GM12878 (cell line): ENCODE data around the gene CARS2. TPM values are rescaled to one million over a fixed set of nuclear protein-coding genes. Genes with fewer than 3 reads are reported as not detected.

Experiments used
- ATAC-seq: fragments of 200-7000 bp; cut with Tn5 transposase; 3 replicates; pipeline ENCODE4 v1.9.1; 2020; ENCODE audit warnings: mild to moderate bottlenecking, moderate library complexity
- BruUV-seq: library from RNA; stranded (reverse); fragments of 400-500 nt; replicated peaks from 2 replicates; lab custom pipeline; 2021; lab: Mats Ljungman, UMichigan
- CTCF ChIA-PET: fragments of 300-600 bp; sonication (Branson Sonifier 250); formaldehyde crosslinking; extraction: SDS; loops from one replicate; lab custom pipeline; 2021; ENCODE audit warnings: inconsistent platforms; lab: Yijun Ruan, JAX
- POLR2A ChIA-PET: fragments of 350-600 bp; formaldehyde crosslinking; extraction: SDS; loops from one replicate; lab custom pipeline; 2021; ENCODE audit warnings: inconsistent platforms; lab: Charles Lee
- RAD21 ChIA-PET: fragments of 300-600 bp; sonication (Branson Sonifier 250); formaldehyde crosslinking; loops from one replicate; lab custom pipeline; 2023; ENCODE audit warnings: antibody characterized with exemption; ENCODE audit not compliant: unreplicated experiment; lab: Charles Lee
- SMC1A ChIA-PET: fragments of 300-600 bp; sonication (Branson Sonifier 250); formaldehyde crosslinking; loops from one replicate; lab custom pipeline; 2023; ENCODE audit not compliant: unreplicated experiment, uncharacterized antibody; lab: Charles Lee
- DNase-seq: peaks from one replicate; pipeline ENCODE4 v3.0.0-alpha.2; 2011; ENCODE audit warnings: low read depth, low spot score
- FAIRE-seq: peaks from 3 replicates; lab custom pipeline; 2011; peaks lifted over from hg19 to GRCh38; lab: Jason Lieb, UNC
- H2AFZ ChIP-seq: 2 replicates; pipeline ENCODE4 v1.6.0; 2011; ENCODE audit warnings: low read depth, low read length, control low read depth; ENCODE audit not compliant: control insufficient read depth
- H3K27ac ChIP-seq: 2 replicates; pipeline ENCODE4 v1.5.1; 2011; ENCODE audit warnings: control low read depth; ENCODE audit not compliant: control insufficient read depth, insufficient read depth
- H3K27me3 ChIP-seq, 2 experiments: replicated peaks in 1 of 2; 2 replicates each; pipeline versions ENCODE4 v1.6.0 to v1.6.1; 2011; ENCODE audit warnings: low read length in 1 of 2; ENCODE audit not compliant: control insufficient read depth in 2 of 2, insufficient read depth in 2 of 2
- H3K36me3 ChIP-seq, 2 experiments: 2 replicates each; pipeline ENCODE4 v1.5.1; 2011; ENCODE audit warnings: low read length in 1 of 2; ENCODE audit not compliant: control insufficient read depth in 2 of 2, insufficient read depth in 2 of 2
- H3K4me1 ChIP-seq: 2 replicates; pipeline ENCODE4 v1.6.1; 2011; ENCODE audit warnings: mild to moderate bottlenecking, low read length, moderate library complexity, mixed read lengths; ENCODE audit not compliant: control insufficient read depth, insufficient read depth
- H3K4me2 ChIP-seq: 2 replicates; pipeline ENCODE4 v1.6.0; 2011; ENCODE audit warnings: control low read depth; ENCODE audit not compliant: control insufficient read depth, insufficient read depth
- H3K4me3 ChIP-seq: fragments of 200-600 bp; sonication (generic); 2 replicates; pipeline ENCODE4 v1.5.1; 2016
- H3K79me2 ChIP-seq: 2 replicates; pipeline ENCODE4 v1.6.0; 2011; ENCODE audit warnings: low read length; ENCODE audit not compliant: control insufficient read depth, insufficient read depth
- H3K9ac ChIP-seq: 2 replicates; pipeline ENCODE4 v1.8.0; 2011; ENCODE audit warnings: low read length, control low read depth, mixed read lengths; ENCODE audit not compliant: control insufficient read depth, insufficient read depth
- H3K9me3 ChIP-seq: replicated peaks from 3 replicates; pipeline ENCODE4 v1.5.1; 2011; ENCODE audit warnings: mild to moderate bottlenecking, low read length; ENCODE audit not compliant: control insufficient read depth, insufficient read depth
- H4K20me1 ChIP-seq: 2 replicates; pipeline ENCODE4 v1.6.0; 2011; ENCODE audit not compliant: control insufficient read depth, insufficient read depth
- CEBPB ChIP-seq, 2 experiments: fragments of 150-350 bp in 1 of 2; IDR thresholded peaks; 2 replicates each; pipeline ENCODE4 v1.6.1; 2012 to 2014; ENCODE audit warnings: low read depth in 2 of 2, low read length in 2 of 2, borderline replicate concordance in 1 of 2, inconsistent platforms in 1 of 2
- EZH2 ChIP-seq: IDR thresholded peaks from 2 replicates; pipeline ENCODE4 v1.6.1; 2012; ENCODE audit warnings: low read depth, mild to moderate bottlenecking, control low read depth, inconsistent platforms, low read length, borderline replicate concordance; ENCODE audit not compliant: control insufficient read depth
- MTA3 ChIP-seq: IDR thresholded peaks from 2 replicates; pipeline ENCODE4 v1.6.1; 2012; ENCODE audit warnings: low read length, inconsistent platforms, borderline replicate concordance
- MXI1 ChIP-seq: fragments of 150-350 bp; IDR thresholded peaks from 2 replicates; pipeline ENCODE4 v1.6.1; 2011; ENCODE audit warnings: low read depth, mild to moderate bottlenecking, inconsistent platforms, low read length, improper control_type of control experiment
- POLR2A ChIP-seq: IDR thresholded peaks from 2 replicates; pipeline ENCODE4 v1.6.1; 2011; ENCODE audit warnings: low read depth, mild to moderate bottlenecking, low read length
- POLR2AphosphoS2 ChIP-seq: IDR thresholded peaks from 2 replicates; pipeline ENCODE4 v1.6.1; 2011; ENCODE audit warnings: low read depth, mild to moderate bottlenecking, low read length, improper control_type of control experiment, moderate library complexity
- POLR2AphosphoS5 ChIP-seq: IDR thresholded peaks from 2 replicates; pipeline ENCODE4 v1.6.1; 2011; ENCODE audit warnings: mild to moderate bottlenecking, low read length, inconsistent platforms
- SUZ12 ChIP-seq: fragments of 200-600 bp; sonication (generic); IDR thresholded peaks from one replicate; pipeline ENCODE4 v1.6.1; 2018; ENCODE audit warnings: antibody characterized with exemption, mild to moderate bottlenecking; ENCODE audit not compliant: unreplicated experiment
- ZNF207 ChIP-seq: fragments of 450-650 bp; IDR thresholded peaks from 2 replicates; pipeline ENCODE4 v1.6.1; 2014; ENCODE audit warnings: antibody characterized with exemption, mild to moderate bottlenecking, borderline replicate concordance
- WGBS: methylation state at CpG from one replicate; pipeline ENCODE4 v1.1.6; 2016; ENCODE audit warnings: low lambda C conversion rate; ENCODE audit not compliant: insufficient replicate concordance, insufficient coverage; ENCODE audit errors: missing lambda C conversion rate; 5-methylcytosine and 5-hydroxymethylcytosine counted together
- in situ Hi-C: fragments of 300-500 bp; cut with MboI; formaldehyde crosslinking; loops from 9 replicates; pipeline ENCODE4 v1.14.3; 2018; ENCODE audit warnings: mixed read lengths
- intact Hi-C: fragments of 100-400 bp; cut with micrococcal nuclease; formaldehyde crosslinking; loops from one replicate; pipeline ENCODE4 v1.14.2; 2022; ENCODE audit not compliant: unreplicated experiment
- polyA plus RNA-seq, 11 experiments: library from polyadenylated mRNA; depleted of rRNA in 4 of 11; unstranded in 6 of 11; stranded (reverse) in 5 of 11; fragments of >200 nt; fragmentation: Nextera tagmentation in 4 of 11; fragmentation: Illumina TruSeq in 1 of 11; extraction: Ambion mirVana in 4 of 11; extraction: Trizol in 1 of 11; gene quantifications; 1 replicate in 1 of 11; 2 replicates in 10 of 11; pipeline versions ENCODE4 v1.2.1 to v1.2.3, GENCODE V29; 2011 to 2016; ENCODE audit warnings: inconsistent platforms in 2 of 11, missing spikeins in 2 of 11, low read depth in 1 of 11
- total RNA-seq, 4 experiments: library from RNA; depleted of rRNA in 3 of 4; stranded (reverse); fragments of >200 nt in 3 of 4; fragmentation: Illumina TruSeq in 1 of 4; extraction: Trizol in 1 of 4; gene quantifications; 2 replicates each; pipeline versions ENCODE4 v1.2.1 to v1.2.3, GENCODE V29; 2013 to 2021

Gene CARS2
- total and polyA plus RNA-seq, 10 of the 15 experiments (the other 5 are each of a cell fraction or from before 2014, with no cell fraction given): 4.2 to 101 (median 61.5) TPM

DNA sequence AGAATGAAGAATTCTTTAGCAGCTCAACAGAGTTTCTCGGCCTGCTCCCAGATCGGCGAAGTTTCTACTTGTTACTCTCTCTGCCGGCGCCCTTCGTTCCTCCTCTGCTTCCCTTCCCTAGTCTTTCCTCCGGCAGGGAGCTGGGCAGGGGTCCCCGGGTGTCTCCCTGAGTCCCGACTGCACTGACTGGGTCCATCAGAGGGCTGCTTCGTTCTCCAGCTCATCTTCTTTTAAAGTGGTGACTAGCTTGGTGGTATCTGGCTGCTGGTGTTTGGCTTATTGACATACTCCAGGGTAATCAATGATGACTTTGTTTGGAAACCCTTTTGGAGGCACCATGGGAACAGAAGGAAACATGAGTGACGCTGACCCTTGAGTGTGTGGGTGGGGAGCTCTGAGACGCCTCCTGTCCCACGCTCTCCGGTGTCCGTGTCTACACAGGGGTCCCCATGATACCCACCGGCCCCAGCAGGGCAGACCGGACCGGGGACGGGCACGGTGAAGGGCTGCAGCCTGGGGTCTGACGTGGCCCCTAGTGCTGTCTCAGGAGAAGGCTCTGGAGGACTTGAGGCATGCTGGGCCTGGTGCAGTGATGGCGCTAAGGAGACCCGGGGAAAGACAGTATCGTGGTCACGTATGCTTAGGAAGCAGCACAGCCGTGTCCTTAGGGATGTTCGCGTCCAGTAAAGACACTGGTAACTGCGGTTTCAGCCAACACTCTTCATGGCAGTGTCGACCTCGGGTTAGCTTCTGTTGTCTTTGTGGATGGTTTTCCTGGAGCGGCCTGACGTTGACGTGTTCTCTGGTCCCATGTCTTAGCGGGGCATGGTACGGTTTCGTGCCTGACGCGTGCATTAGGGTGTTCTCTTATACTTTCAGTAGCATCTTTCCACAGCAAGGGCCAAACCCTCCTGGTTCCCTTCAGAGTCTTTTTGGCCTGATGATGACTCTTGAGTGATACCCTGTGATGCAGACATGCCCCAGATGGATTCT is 66.8 kb downstream of the CARS2 start:
- Histone ChIP-seq H3K4me3 (no peak overlapping the region), H2AFZ (no peak overlapping the region), H3K4me2 (no peak overlapping the region), H3K9ac (no peak overlapping the region), H3K79me2 (no peaks in the 10 kb centered on the region), H4K20me1 (no peaks in the 10 kb centered on the region; the same call in 1 of the 2 replicates), H3K27ac (no peak overlapping the region), H3K36me3 (peaks cover 48 to 54% of the 10 kb centered on the region in 2 experiments), H3K27me3 (no peaks in the 10 kb centered on the region), H3K9me3 (no peaks in the 10 kb centered on the region), H3K4me1 (no peaks in the 10 kb centered on the region)
- CTCF ChIA-PET: interaction anchor here (1.0 to 1.1 kb wide), 2 partner anchors 180 to 183 kb away, joined by 3 to 5 read pairs; no protein-coding TSS in a partner anchor
- DNase-seq (no peak), FAIRE-seq (no peak), ATAC-seq (no peak)
- TF ChIP-seq ZNF207 (no peak), POLR2AphosphoS5 (0 out of 2 replicates have a peak, but pooled peaks have one; percentile 58), CEBPB (IDR thresholded peaks at IDR 0.05; ENCODE audit: borderline replicate concordance in 1 of 2, low read depth in 2 of 2, low read length in 2 of 2) (no peak), MXI1 (no peak), SUZ12 (no peak), POLR2A (peak; percentile 68), POLR2AphosphoS2 (0 out of 2 replicates have a peak, but pooled peaks have one; percentile 56), EZH2 (no peak), MTA3 (0 out of 2 replicates have a peak, but pooled peaks have one; percentile 35)
- SMC1A ChIA-PET: interaction anchor here (0.7 to 1.6 kb wide), 8 partner anchors 9 to 237 kb away, joined by 3 to 5 read pairs (median 3); no protein-coding TSS in a partner anchor
- RAD21 ChIA-PET: interaction anchor here (1.0 kb wide), 1 partner anchor 183 kb away, joined by 3 read pairs; no protein-coding TSS in a partner anchor
- 97% methylated on average over 38 of the region's 39 CpGs for WGBS
- intact Hi-C loops (no loop called here), in situ Hi-C loops (no loop called here)
- POLR2A ChIA-PET: interaction anchor here (0.6 to 1.1 kb wide), 2 partner anchors 13 to 39 kb away, joined by 4 read pairs; no protein-coding TSS in a partner anchor
- TSS peak; percentile 26 for BruUV-seq
